Lung (tissue), 12 donors: ENCODE measurements around the gene CLCA1. TPM values are rescaled to one million over a fixed set of nuclear protein-coding genes. Genes with fewer than 3 reads are reported as not detected.

Experiments
- ATAC-seq: fragments of 200-7000 bp; cut with Tn5 transposase; one replicate; pipeline ENCODE4 v1.9.1; 2020; ENCODE audit warnings: moderate number of reproducible peaks; ENCODE audit not compliant: insufficient read depth, low FRiP score
- DNase-seq, 3 donors: peaks; one replicate each; pipeline ENCODE4 v3.0.0-alpha.2; 2013 to 2017
- H3K27ac ChIP-seq, 2 donors: one replicate each; pipeline ENCODE4 v1.5.1; 2013; ENCODE audit warnings: mild to moderate bottlenecking in 2 of 2, moderate library complexity in 2 of 2, control low read depth in 1 of 2, inconsistent platforms in 1 of 2, low read depth in 1 of 2, low read length in 1 of 2
- H3K27me3 ChIP-seq, 3 donors: one replicate each; pipeline ENCODE4 v1.5.1; 2013; ENCODE audit warnings: low read length in 2 of 3; ENCODE audit not compliant: control insufficient read depth in 3 of 3, insufficient read depth in 3 of 3
- H3K36me3 ChIP-seq, 4 donors: one replicate each; pipeline ENCODE4 v1.5.1; 2013; ENCODE audit warnings: low read length in 4 of 4, mild to moderate bottlenecking in 1 of 4, moderate library complexity in 1 of 4; ENCODE audit not compliant: control insufficient read depth in 4 of 4, insufficient read depth in 4 of 4
- H3K4me1 ChIP-seq, 5 donors: one replicate each; pipeline ENCODE4 v1.5.1; 2013; ENCODE audit warnings: low read length in 5 of 5, mild to moderate bottlenecking in 2 of 5, moderate library complexity in 1 of 5; ENCODE audit not compliant: control insufficient read depth in 5 of 5, insufficient read depth in 5 of 5
- H3K4me3 ChIP-seq: one replicate; pipeline ENCODE4 v1.5.1; 2013; ENCODE audit warnings: mild to moderate bottlenecking, control low read depth, moderate library complexity
- H3K9ac ChIP-seq, 2 donors: one replicate each; pipeline ENCODE4 v1.5.1; 2013; ENCODE audit warnings: low read length in 2 of 2, control low read depth in 1 of 2; ENCODE audit not compliant: insufficient read depth in 1 of 2
- H3K9me3 ChIP-seq, 4 donors: one replicate each; pipeline ENCODE4 v1.5.1; 2013; ENCODE audit warnings: low read length in 3 of 4, mild to moderate bottlenecking in 1 of 4, moderate library complexity in 1 of 4; ENCODE audit not compliant: control insufficient read depth in 4 of 4, insufficient read depth in 3 of 4
- CTCF ChIP-seq: IDR thresholded peaks from 2 replicates; pipeline ENCODE4 v1.5.1; 2012; ENCODE audit warnings: mild to moderate bottlenecking; ENCODE audit errors: control extremely low read depth, extremely low read depth
- WGBS, 2 donors: extraction: QIAGEN DNeasy Blood & Tissue Kit; methylation state at CpG; one replicate each; pipeline ENCODE4 v1.1.7; 2013; 5-methylcytosine and 5-hydroxymethylcytosine counted together
- polyA plus RNA-seq, 2 donors: library from polyadenylated mRNA; stranded (reverse); fragments of 200-250 nt; gene quantifications; one replicate each; pipeline ENCODE4 v1.2.1, GENCODE V29; 2013
- total RNA-seq, 2 donors: library from RNA; depleted of rRNA in 1 of 2; stranded (reverse); fragments of >200 nt in 1 of 2; gene quantifications; one replicate each; pipeline ENCODE4 v1.2.1, GENCODE V29; 2014 to 2021
- donor health status: control.
- donor health status: control.
- donor health status: Bipolar disorder and iron deficiency.
- donor health status: healthy.
- donor health status: DM: yes; HTN: yes; CAD: no.

Gene CLCA1
- total and polyA plus RNA-seq, 4 donors, result 0.12 to 0.15 TPM; not detected in 2

GRCh38 chr1:86455073-86455472, 13.7 kb upstream of the CLCA1 start:
- DNase-seq, result peak in 2 of 3 donors; percentile 34 to 54
- Histone ChIP-seq H3K27me3 (no peaks in the 10 kb centered on the region), H3K4me3 (no peak overlapping the region), H3K27ac (no peak overlapping the region), H3K9me3 (no peaks in the 10 kb centered on the region), H3K9ac (peak overlapping the region in 1 of 2 donors; percentile 19), H3K4me1 (peaks cover 0 to 2% (median 0%) of the 10 kb centered on the region in 5 donors), H3K36me3 (no peaks in the 10 kb centered on the region)
- 48 to 72% methylated on average over 5 of the region's 5 CpGs for WGBS, 2 donors
- no peak for TF ChIP-seq CTCF
- no peak for ATAC-seq

GRCh38 chr1:86460998-86461397, 7.7 kb upstream of the CLCA1 start:
- no peak overlapping the region for H3K27ac ChIP-seq
- no peak for TF ChIP-seq CTCF
- H3K4me1 ChIP-seq, result peaks cover 0 to 5% (median 0%) of the 10 kb centered on the region in 5 donors
- H3K36me3 ChIP-seq, result no peaks in the 10 kb centered on the region
- no peak overlapping the region for H3K4me3 ChIP-seq
- 25 to 55% methylated on average over 1 of the region's 1 CpG for WGBS, 2 donors
- no peak overlapping the region for H3K9ac ChIP-seq
- H3K9me3 ChIP-seq, result peaks cover 0 to 2% (median 0%) of the 10 kb centered on the region in 4 donors
- DNase-seq (no peak), ATAC-seq (no peak)
- H3K27me3 ChIP-seq, result no peaks in the 10 kb centered on the region

GRCh38 chr1:86461482-86461881, 7.2 kb upstream of the CLCA1 start:
- DNase-seq (no peak), ATAC-seq (no peak)
- TF ChIP-seq CTCF, result no peak
- Histone ChIP-seq H3K27ac (no peak overlapping the region), H3K9me3 (peaks cover 0 to 2% (median 0%) of the 10 kb centered on the region in 4 donors), H3K27me3 (no peaks in the 10 kb centered on the region), H3K36me3 (no peaks in the 10 kb centered on the region), H3K4me3 (no peak overlapping the region), H3K9ac (no peak overlapping the region), H3K4me1 (peaks cover 0 to 6% (median 0%) of the 10 kb centered on the region in 5 donors)
- 86 to 88% methylated on average over 3 of the region's 3 CpGs for WGBS, 2 donors

GRCh38 chr1:86464819-86465218, 3.9 kb upstream of the CLCA1 start:
- TF ChIP-seq CTCF, result no peak
- no peak for ATAC-seq
- Histone ChIP-seq H3K4me3 (no peak overlapping the region), H3K27me3 (no peaks in the 10 kb centered on the region), H3K4me1 (peaks cover 0 to 6% (median 0%) of the 10 kb centered on the region in 5 donors), H3K9ac (no peak overlapping the region), H3K9me3 (peaks cover 0 to 2% (median 0%) of the 10 kb centered on the region in 4 donors), H3K27ac (no peak overlapping the region), H3K36me3 (no peaks in the 10 kb centered on the region)
- DNase-seq, result no peak
- 77 to 86% methylated on average over 1 of the region's 1 CpG for WGBS, 2 donors
